ENCODE measurements around the gene GHSR.

GHSR gene

GRCh38 chr3:172438186-172438585 lies 10.1 kb downstream of the GHSR start:
- DNase-seq (ENCODE audit: low spot score), result no peak

GRCh38 chr3:172437713-172438112 lies 10.5 kb downstream of the GHSR start:
- no peak for DNase-seq (ENCODE audit: low spot score)

GRCh38 chr3:172415323-172415722 lies 32.9 kb downstream of the GHSR start:
- no peak for DNase-seq (ENCODE audit: low spot score)

GRCh38 chr3:172411478-172411947 lies 36.7 kb downstream of the GHSR start:
- no peak for DNase-seq (ENCODE audit: low spot score)

GRCh38 chr3:172410702-172411477 lies 37.4 kb downstream of the GHSR start:
- no peak for DNase-seq (ENCODE audit: low spot score)

GRCh38 chr3:172407872-172408271 lies 40.4 kb downstream of the GHSR start:
- DNase-seq (ENCODE audit: low spot score), result no peak

- DNase-seq (ENCODE audit: low spot score), result no peak
Measured at GRCh38 chr3:172405914-172406313, 42.3 kb downstream of the GHSR start.

- no peak for DNase-seq (ENCODE audit: low spot score)
Measured at GRCh38 chr3:172404237-172404962, 43.9 kb downstream of the GHSR start.

GRCh38 chr3:172402892-172403643 lies 45.2 kb downstream of the GHSR start:
- DNase-seq (ENCODE audit: low spot score), result no peak

GRCh38 chr3:172402090-172402489 lies 46.2 kb downstream of the GHSR start:
- DNase-seq (ENCODE audit: low spot score), result no peak

GRCh38 chr3:172398484-172398883 lies 49.8 kb downstream of the GHSR start:
- DNase-seq (ENCODE audit: low spot score), result no peak

GRCh38 chr3:172397716-172398405 lies 50.4 kb downstream of the GHSR start:
- DNase-seq (ENCODE audit: low spot score), result no peak

- DNase-seq (ENCODE audit: low spot score), result no peak
Measured at GRCh38 chr3:172396400-172396799, 51.9 kb downstream of the GHSR start.

- DNase-seq (ENCODE audit: low spot score), result no peak
Measured at GRCh38 chr3:172394692-172395091, 53.6 kb downstream of the GHSR start.
